ENCODE measurements around the gene MAML3.

DNA sequence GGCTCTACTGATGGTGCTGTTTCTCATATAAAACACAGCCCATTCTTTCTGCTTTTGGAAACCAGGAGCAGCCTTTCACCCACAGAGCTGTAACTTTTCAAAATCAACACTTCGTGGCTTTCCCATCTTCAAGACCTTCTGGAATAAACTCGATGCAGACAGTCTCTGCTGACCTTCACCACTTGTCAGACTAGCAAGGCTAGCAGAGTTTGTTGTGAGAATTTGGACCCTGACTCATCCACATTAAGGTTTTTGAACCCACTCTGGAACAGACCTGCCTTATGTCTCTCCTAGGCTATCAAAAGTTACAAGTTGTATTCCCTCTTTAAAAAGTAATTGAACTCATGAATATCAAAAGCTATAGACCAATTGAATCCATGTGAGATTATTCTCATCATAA lies 88.6 kb downstream of the MAML3 start:
- TF ChIP-seq CTCF (IDR thresholded peaks at IDR 0.05; ENCODE audit: low read depth, low read length, poor library complexity, severe bottlenecking): no peak
- no peak for TF ChIP-seq EZH2phosphoT487 (IDR thresholded peaks at IDR 0.05; ENCODE audit: borderline replicate concordance, low read length)

All from DOHH2 (cell line).